H54 (cell line): ENCODE measurements around the gene RTF1.

Source experiments
- DNase-seq: peaks from one replicate; pipeline ENCODE4 v3.0.0; 2011; ENCODE audit warnings: low spot score, mixed read lengths; ENCODE audit not compliant: insufficient read length
- FAIRE-seq: peaks from 3 replicates; lab custom pipeline; 2011; peaks lifted over from hg19 to GRCh38; lab: Jason Lieb, UNC
- POLR2A ChIP-seq: IDR thresholded peaks from 2 replicates; pipeline ENCODE4 v1.6.1; 2011; ENCODE audit warnings: low read depth, mild to moderate bottlenecking, low read length

RTF1 gene

DNA sequence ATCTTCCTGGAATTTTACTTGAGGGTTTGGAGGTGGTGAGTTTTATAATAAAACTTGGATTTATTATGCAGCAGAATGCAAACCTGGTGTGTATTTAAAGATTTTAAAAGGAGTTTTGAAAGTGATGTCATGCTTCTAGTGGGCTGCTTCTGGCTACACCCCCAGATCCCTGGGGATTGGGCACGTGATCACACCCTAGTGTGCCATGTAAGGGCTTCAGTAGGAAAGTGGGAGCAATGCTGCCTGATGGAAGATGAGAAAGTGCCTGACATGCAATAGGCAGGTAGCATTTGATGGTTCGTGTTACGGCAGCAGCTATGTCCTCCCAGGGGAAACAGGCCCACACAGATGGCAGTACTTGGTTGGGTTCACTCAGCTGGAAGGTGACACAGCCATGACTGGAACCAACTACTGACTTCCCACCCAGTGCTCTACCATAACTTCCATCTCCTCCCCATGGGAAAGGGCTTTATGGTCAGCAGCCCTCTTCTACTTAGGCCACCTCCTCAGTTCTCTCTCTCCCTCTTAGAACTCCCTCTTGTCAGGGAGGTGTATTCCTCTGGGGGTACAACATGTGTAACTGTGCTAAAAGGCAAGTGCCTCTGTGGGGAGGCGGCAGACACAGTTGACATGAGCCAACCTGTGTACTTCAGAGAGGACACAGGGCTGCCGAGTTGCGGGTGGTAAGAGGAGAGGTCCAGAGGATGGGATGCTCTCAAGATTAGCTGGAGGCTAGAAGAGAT lies 82.4 kb downstream of the RTF1 start:
- DNase-seq, result no peak
- no peak for TF ChIP-seq POLR2A

DNA sequence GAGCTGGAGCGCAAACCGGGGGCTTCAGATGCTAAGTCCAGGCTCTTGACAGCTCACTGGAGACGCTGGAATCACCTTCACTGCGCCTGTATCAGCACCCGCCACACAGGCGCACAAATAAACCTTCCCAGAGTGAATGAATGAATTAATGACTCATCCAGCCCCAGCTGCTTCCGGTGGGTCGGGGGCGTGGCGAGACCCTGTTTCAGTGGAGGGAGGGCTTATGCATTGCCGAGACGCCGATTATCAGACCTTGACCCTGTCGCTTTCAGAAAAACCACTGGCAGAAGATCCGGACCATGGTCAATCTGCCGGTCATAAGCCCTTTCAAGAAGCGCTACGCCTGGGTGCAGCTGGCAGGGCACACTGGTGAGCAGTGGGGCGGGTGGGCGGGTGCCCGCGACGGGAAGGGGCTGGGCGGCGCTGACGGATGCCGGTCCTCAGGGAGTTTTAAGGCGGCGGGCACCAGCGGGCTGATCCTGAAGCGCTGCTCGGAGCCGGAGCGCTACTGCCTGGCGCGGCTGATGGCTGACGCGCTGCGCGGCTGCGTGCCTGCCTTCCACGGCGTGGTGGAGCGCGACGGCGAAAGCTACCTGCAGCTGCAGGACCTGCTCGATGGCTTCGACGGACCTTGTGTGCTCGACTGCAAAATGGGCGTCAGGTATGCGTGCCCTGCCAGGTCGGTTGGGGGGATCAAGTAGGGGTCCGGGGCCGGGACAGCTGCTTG lies 84.5 kb downstream of the RTF1 start:
- TF ChIP-seq POLR2A, result no peak
- FAIRE-seq (no peak), DNase-seq (no peak)

More for the DNA sequence above, 82.4 kb downstream of the RTF1 start:
- FAIRE-seq, result no peak

DNA sequence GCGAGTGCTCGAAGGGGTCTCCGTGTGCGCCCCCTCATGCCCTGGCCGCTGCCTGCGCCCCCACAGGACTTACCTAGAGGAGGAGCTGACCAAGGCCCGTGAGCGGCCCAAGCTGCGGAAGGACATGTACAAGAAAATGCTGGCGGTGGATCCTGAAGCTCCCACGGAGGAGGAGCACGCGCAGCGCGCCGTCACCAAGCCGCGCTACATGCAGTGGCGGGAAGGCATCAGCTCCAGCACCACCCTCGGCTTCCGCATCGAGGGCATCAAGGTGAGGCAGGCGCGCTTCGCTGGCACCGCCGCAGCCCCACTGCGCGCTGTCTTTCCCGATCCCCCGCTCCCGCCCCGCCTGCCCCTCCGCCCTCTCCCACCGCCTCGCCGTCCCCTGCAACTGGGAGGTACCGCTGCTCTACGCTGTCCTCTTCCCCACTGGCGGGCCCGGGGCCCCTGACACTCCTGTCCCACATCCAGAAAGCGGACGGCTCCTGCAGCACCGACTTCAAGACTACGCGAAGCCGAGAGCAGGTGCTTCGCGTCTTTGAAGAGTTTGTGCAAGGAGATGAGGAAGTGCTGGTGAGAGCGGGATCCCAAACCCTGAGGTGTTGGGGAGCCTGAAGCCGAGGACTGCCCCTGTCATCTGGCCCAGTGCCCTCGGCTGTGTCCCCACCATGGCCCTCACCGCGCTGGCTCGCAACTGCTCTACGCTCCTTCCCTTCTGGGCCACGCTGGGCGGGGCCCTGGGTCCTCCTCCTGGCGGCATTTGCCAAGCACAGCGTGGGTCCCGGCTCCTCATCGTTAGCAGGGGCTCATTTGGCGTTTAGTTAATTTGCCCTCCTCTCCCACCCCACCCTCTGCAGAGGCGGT lies 85.3 kb downstream of the RTF1 start:
- FAIRE-seq (no peak), DNase-seq (no peak)
- TF ChIP-seq POLR2A, result no peak

GRCh38 chr15:41502795-41503668 lies 86.1 kb downstream of the RTF1 start:
- DNase-seq (no peak), FAIRE-seq (no peak)
- no peak for TF ChIP-seq POLR2A

DNA sequence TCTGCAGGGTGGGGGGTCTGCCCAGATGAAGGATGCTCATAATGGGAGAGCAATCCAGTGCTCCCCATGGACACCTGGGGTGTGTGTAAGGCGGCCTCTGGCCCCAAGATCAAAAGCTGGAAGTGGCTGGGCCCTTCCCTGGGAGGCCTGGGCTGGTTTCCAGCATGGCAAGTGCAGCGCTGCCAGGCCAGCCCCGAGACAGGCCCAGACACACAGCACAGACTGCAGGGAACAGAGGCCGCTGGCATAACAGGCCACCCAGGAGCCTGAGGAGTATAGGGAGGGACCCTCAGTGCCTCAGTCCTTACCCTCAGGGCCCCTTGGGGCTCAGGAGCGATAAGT lies 86.7 kb downstream of the RTF1 start:
- no peak for DNase-seq
- no peak for TF ChIP-seq POLR2A
- FAIRE-seq, result no peak

DNA sequence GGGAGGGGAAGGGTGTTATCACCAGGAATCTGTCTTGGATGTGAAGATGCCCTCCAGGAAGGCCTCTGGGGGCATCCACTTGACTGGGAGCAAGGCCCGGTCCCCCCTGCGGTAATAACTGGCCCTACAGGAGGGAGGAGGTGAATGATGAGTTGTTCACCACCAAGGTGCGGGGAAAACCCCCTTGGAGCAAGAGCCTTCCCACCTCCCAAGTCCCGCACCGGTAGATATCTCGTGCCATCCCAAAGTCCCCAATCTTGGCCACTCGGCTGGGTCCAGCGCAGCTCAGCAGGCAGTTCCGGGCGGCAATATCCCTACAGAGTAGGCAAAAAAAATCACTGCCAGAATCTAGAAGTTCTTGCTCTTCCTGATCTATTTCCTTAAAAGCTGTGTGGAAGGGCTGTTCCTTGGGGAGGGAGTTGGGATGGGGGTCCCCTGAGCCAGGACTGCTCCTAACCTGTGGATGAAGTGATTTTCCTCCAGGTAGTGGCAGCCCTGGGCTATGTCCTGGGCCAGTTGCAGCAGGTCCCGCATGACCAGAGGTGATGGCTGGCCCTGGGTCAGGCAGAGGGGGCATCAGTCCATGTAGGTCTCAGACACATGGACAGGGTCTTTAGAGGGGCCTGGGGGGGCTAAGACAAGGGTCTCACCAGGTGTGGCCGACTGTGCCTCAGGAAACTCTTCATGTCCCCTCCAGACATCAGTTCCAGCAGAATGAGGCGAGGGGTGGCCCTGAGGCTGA lies 88.0 kb downstream of the RTF1 start:
- FAIRE-seq, result no peak
- no peak for DNase-seq
- no peak for TF ChIP-seq POLR2A

DNA sequence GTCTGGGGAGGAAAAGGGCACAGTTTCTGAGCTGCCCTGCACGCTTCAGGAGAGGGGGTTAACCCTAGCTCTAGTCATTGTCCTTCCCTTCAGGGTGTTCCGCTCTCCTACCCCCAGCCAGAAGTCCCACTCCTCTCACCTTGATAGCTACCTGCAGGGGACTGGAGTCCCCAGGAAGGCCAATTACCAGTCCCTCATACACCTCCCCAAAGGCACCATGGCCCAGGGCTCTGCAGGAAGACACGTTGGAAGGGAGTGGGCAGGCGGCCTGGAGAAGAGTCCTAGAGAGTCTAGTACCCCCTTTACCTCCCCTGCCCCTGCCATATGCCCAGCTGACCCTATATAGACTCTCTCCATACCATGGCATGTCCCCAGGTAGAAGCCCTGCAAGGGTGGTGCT lies 88.9 kb downstream of the RTF1 start:
- no peak for TF ChIP-seq POLR2A
- DNase-seq, result no peak
- FAIRE-seq, result no peak

GRCh38 chr15:41506796-41507341 lies 90.0 kb downstream of the RTF1 start:
- DNase-seq (no peak), FAIRE-seq (no peak)
- TF ChIP-seq POLR2A, result no peak

DNA sequence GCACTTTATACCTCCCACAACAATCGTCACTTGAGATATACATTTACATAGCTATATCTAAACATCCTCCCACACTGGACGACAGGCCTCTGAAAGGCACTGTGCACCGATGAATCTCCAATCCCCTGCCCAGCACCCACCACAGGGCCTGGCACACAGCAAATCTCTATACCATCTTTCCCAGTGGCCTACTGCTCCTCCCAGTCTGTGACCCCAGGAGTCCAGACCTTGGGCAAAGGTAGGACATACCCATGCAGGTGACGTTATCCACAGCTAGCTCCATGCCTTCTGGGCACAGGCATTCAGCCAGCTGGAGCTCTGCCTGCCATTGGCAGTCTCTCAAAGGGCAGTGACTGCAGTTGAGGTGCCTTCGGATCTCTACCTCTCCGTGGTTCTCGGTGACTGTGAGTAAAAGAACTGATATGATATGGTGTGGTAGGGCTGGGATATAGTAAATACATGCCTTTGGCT lies 91.0 kb downstream of the RTF1 start:
- DNase-seq, result no peak
- no peak for FAIRE-seq
- TF ChIP-seq POLR2A, result no peak

GRCh38 chr15:41510728-41511127 lies 93.8 kb downstream of the RTF1 start:
- DNase-seq (no peak), FAIRE-seq (no peak)
- TF ChIP-seq POLR2A, result no peak

DNA sequence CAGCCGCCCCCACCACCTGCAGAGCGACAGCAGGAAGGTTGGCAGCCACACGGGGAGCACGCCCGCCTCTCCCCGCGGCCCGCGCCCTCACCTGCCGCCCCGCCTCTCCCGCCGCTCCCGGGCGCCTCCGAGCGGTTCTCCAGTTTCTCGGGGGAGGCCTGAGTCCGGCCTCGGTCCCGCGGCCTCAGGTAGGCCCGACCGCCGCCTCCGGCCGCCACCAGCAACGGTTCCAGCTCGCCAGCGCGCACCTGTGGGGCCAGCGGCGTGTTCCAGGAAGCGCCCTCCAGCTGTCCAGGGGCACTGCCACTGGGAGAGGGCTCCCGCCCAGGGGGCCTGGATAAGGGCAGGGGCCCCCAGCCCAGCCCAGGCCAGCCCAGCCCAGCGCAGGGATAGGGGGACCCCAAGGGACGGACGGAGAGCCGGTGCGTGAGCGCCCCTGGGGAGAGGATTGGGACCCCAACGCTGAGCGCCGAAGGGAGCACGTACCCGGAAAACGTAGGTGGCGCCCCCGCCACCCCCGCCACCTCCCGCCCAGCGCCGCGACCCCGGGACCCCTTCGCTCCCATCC lies 94.5 kb downstream of the RTF1 start:
- DNase-seq, result no peak
- TF ChIP-seq POLR2A, result no peak
- FAIRE-seq, result no peak

GRCh38 chr15:41511899-41512369 lies 95.0 kb downstream of the RTF1 start:
- DNase-seq (no peak), FAIRE-seq (no peak)
- no peak for TF ChIP-seq POLR2A
